HCT116 (cell line): ENCODE results near the gene GABRB3.

Experiments
- EZH2phosphoT487 ChIP-seq: fragments of 200-600 bp; IDR thresholded peaks from 2 replicates; pipeline ENCODE4 v1.6.1; 2018; ENCODE audit warnings: antibody characterized with exemption, borderline replicate concordance
- POLR2A ChIP-seq: IDR thresholded peaks from 2 replicates; pipeline ENCODE4 v1.7.0; 2011; ENCODE audit warnings: borderline replicate concordance; ENCODE audit not compliant: insufficient read depth, insufficient read length; ENCODE audit errors: extremely low read depth
- POLR2AphosphoS5 ChIP-seq: IDR thresholded peaks from 2 replicates; pipeline ENCODE4 v1.6.1; 2011; ENCODE audit warnings: mild to moderate bottlenecking, low read depth, low read length, moderate library complexity
- SP1 ChIP-seq: IDR thresholded peaks from 2 replicates; pipeline ENCODE4 v1.6.1; 2012; ENCODE audit warnings: low read depth
- TF ChIP-seq, protein P1 (sequence below), 3 experiments: fragments of 200-600 bp in 1 of 3; sonication (generic) in 1 of 3; IDR thresholded peaks in 2 of 3; conservative IDR thresholded peaks in 1 of 3; 2 replicates each; pipeline ENCODE4 v1.5.1; 2012 to 2017; ENCODE audit warnings: low read depth in 2 of 3, low read length in 2 of 3, antibody characterized with exemption in 1 of 3, borderline replicate concordance in 1 of 3, control low read depth in 1 of 3, mild to moderate bottlenecking in 1 of 3, mixed read lengths in 1 of 3, mixed run types in 1 of 3, moderate library complexity in 1 of 3; ENCODE audit not compliant: insufficient read depth in 1 of 3
- TF ChIP-seq, protein P2 (sequence below): IDR thresholded peaks from 2 replicates; pipeline ENCODE4 v1.6.1; 2012; ENCODE audit warnings: low read depth

DNA sequence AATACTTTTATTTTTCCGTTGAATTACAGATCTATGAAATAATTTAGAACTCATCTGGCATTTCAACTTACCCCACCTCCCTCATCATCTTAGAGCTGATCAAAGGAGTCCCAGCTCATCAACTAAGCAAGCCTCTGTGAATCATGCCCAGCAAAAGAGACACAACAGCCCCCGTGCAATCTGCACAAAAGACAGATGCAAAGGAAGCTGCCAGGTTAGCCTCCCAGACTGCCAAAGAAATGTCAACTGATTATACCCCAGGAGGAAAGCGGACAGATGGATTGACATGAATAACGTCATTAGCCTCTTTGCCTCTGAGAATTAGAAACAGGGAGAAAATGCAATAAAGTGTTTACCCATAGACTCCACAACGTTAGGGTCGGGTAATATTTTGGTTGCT lies 75.0 kb downstream of the GABRB3 start:
- TF ChIP-seq, protein P1, sequence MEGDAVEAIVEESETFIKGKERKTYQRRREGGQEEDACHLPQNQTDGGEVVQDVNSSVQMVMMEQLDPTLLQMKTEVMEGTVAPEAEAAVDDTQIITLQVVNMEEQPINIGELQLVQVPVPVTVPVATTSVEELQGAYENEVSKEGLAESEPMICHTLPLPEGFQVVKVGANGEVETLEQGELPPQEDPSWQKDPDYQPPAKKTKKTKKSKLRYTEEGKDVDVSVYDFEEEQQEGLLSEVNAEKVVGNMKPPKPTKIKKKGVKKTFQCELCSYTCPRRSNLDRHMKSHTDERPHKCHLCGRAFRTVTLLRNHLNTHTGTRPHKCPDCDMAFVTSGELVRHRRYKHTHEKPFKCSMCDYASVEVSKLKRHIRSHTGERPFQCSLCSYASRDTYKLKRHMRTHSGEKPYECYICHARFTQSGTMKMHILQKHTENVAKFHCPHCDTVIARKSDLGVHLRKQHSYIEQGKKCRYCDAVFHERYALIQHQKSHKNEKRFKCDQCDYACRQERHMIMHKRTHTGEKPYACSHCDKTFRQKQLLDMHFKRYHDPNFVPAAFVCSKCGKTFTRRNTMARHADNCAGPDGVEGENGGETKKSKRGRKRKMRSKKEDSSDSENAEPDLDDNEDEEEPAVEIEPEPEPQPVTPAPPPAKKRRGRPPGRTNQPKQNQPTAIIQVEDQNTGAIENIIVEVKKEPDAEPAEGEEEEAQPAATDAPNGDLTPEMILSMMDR (IDR thresholded peaks at IDR 0.05 in 2 of 3, conservative IDR thresholded peaks at IDR 0.05 in 1 of 3; ENCODE audit: borderline replicate concordance in 1 of 3, insufficient read depth in 1 of 3, low read depth in 2 of 3, low read length in 2 of 3): no peak
- TF ChIP-seq, protein P2, sequence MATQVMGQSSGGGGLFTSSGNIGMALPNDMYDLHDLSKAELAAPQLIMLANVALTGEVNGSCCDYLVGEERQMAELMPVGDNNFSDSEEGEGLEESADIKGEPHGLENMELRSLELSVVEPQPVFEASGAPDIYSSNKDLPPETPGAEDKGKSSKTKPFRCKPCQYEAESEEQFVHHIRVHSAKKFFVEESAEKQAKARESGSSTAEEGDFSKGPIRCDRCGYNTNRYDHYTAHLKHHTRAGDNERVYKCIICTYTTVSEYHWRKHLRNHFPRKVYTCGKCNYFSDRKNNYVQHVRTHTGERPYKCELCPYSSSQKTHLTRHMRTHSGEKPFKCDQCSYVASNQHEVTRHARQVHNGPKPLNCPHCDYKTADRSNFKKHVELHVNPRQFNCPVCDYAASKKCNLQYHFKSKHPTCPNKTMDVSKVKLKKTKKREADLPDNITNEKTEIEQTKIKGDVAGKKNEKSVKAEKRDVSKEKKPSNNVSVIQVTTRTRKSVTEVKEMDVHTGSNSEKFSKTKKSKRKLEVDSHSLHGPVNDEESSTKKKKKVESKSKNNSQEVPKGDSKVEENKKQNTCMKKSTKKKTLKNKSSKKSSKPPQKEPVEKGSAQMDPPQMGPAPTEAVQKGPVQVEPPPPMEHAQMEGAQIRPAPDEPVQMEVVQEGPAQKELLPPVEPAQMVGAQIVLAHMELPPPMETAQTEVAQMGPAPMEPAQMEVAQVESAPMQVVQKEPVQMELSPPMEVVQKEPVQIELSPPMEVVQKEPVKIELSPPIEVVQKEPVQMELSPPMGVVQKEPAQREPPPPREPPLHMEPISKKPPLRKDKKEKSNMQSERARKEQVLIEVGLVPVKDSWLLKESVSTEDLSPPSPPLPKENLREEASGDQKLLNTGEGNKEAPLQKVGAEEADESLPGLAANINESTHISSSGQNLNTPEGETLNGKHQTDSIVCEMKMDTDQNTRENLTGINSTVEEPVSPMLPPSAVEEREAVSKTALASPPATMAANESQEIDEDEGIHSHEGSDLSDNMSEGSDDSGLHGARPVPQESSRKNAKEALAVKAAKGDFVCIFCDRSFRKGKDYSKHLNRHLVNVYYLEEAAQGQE: no peak
- TF ChIP-seq EZH2phosphoT487 (no peak), POLR2AphosphoS5 (no peak), SP1 (no peak), POLR2A (no peak)
